GM12892 (cell line): ENCODE measurements around the gene ASAH2B.

Source experiments
- POLR2A ChIP-seq: IDR thresholded peaks from 2 replicates; pipeline ENCODE4 v1.6.1; 2011; ENCODE audit warnings: low read depth, low read length, control low read depth
- POLR2AphosphoS5 ChIP-seq: IDR thresholded peaks from 2 replicates; pipeline ENCODE4 v1.6.1; 2011; ENCODE audit warnings: low read depth, low read length, control low read depth
- TAF1 ChIP-seq: IDR thresholded peaks from 2 replicates; pipeline ENCODE4 v1.6.1; 2011; ENCODE audit warnings: low read depth, mild to moderate bottlenecking, control low read depth, low read length, borderline replicate concordance

DNA sequence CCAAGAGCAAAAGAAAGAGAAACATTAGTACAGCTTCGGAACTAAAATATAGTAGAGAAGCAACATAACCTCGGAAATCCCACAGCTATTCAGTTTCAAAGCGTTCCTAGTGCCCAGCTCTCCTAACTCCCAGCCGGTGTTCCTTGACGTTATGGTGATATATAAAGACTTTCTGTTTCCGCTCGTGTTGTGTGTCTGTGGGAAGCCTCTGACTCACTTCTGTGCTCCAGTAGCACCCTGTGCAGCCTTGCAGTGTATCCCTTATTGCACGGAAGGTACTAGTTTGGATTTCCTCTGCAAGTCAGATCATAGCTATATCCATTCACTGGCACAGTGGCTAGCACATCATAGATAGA, 535 bp downstream of the ASAH2B start:
- TF ChIP-seq POLR2AphosphoS5 = no peak
- TF ChIP-seq POLR2A = no peak
- no peak for TF ChIP-seq TAF1
